Measurements from ENCODE around the gene ANKLE2. TPM values are rescaled to one million over a fixed set of nuclear protein-coding genes. Genes with fewer than 3 reads are reported as not detected.
"Not testable (repeated sequence)": the region's sequence is repeated elsewhere in the genome, so short reads cannot be mapped to it uniquely, and the experiment has no call there.

Gene ANKLE2
- total RNA-seq, 1 donor from 2014 or later: 97.9 TPM

GRCh38 chr12:132777614-132778013 lies 16.0 kb upstream of the ANKLE2 start:
- intact Hi-C loops (cut with micrococcal nuclease): no loop called here

DNA sequence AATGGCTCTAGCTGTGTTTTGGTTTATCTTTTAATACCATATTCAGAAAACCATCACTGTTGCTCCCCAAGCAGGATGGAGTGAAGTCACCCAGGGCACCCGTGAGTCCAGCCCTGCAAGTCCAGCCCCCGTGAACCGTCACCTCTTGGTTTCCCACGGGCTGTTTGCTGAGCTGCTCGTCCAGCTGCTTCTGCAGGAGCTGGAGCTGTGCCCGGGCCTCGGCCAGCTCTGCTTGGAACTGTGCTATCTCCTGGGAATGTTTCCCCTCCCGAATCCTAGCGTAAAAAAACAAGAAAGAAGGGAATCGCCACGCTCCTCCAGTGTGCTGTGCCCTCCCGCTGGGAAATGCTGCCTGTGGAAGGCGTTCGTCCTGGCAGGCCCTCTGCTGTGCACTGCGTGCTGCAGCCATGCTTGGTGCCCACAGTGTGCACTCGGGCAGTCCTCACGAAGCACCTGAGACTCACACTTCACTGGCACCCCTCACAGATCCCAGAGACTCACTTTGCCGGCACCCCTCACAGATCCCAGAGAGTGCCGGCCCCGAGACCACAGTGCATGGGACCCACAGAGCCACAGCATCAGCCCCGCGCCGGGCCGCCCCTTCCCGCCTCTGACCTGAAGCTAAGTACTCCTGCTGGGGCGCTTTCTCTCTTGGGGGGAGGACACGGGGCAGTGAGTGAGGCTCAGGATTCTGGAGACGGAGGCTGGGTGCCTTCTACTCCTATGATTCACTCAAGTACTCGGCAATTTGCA lies 15.4 kb upstream of the ANKLE2 start:
- intact Hi-C loops (cut with micrococcal nuclease): no loop called here

DNA sequence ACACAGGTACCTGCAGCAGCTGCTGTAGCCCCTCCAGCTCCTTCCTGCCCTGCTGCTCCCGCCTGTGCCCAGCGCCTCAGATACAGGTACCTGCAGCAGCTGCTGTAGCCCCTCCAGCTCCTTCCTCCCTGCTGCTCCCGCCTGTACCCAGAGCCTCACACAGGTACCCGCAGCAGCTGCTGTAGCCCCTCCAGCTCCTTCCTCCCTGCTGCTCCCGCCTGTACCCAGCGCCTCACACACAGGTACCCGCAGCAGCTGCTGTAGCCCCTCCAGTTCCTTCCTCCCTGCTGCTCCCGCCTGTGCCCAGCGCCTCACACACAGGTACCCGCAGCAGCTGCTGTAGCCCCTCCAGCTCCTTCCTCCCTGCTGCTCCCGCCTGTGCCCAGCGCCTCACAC lies 14.6 kb upstream of the ANKLE2 start:
- intact Hi-C loops (cut with micrococcal nuclease): not testable (repeated sequence)

- intact Hi-C loops (cut with micrococcal nuclease): no loop called here
These were observed 14.0 kb upstream of the ANKLE2 start for GRCh38 chr12:132775502-132776229.

DNA sequence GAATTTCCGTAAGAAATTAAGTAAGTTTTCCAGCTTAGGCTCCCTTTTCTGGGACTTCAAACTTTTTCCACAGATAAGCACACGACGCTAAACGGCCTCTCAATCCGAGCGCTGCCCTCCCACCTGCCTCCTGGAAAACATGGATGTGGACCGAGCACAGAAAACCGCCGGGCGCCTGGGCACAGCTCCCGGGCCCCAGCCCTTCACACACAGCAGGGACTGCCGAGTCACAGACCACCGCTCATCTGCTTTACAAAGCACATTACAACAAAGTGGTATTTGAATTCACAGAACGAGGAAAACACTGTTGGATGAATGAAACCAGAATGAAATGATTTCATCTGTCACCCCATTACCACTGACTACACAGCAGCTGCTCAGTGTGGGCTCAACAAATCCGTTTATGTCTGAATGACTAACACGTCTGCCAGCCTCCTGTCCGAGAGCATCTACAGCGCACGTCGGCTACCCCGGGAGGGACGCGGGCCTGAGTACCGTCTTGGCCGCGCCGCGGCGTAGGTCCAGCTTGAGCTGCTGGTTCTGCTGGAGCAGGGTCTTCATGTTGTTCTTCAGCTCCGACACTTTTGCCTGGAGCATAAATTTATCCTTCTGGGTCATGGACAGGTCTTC lies 13.1 kb upstream of the ANKLE2 start:
- intact Hi-C loops (cut with micrococcal nuclease): no loop called here

DNA sequence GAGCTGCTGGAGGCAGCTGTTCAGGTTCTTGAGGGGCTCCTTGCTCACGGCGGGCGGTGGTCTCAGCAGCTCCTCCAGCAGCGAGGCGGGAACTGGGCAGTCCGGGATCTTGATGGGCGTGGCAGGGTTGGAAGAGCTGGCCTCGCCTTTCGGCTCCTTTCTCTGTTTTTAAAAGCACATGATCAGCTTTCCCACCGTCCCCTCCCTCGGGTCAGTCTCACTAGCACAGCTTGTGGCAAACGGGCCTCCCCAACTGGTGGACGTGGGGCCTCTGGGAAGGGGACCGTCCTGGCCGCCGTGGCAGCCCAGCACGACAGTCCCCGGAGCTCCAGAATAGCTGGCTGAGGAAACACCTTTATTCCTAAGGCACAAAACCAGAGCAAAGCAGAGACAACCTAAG lies 12.5 kb upstream of the ANKLE2 start:
- intact Hi-C loops (cut with micrococcal nuclease): no loop called here

DNA sequence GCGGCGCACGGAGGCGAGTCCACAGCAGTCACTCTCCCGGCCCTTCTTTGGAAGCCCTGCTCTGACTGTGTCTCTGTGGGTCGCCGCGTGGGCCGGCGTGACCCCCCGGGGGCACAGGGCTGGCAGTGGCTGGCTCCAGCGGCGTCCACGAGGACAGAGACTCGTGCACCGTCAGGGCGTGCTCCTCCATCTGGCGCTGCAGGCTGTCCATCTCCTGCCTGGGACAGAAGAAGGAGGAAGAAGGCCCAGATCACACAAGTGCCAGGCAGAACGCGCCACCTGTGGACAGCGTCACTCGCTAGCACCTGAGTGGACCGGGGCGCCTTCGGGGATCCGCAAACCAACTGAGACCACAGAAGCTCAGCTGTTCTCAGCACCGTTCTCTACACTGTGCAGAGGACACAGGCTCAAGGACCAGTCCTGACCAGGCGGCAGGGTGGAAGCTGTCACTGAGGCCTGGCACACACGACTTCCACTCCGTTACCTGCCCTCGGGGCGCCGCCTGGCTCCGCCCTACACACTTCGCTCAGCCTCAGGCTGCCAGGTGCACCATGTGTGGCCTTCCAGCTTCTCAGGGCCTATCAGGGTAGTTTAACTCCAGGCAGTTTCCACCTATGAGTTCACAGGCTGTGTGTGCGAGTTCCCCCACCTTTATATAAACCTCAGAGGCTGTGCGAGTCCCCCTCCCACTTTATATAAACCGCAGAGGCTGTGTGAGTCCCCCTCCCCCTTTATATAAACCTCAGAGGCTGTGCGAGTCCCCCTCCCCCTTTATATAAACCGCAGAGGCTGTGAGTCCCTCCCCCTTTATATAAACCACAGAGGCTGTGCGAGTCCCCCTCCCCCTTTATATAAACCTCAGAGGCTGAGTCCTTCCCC lies 11.7 kb upstream of the ANKLE2 start:
- intact Hi-C loops (cut with micrococcal nuclease): no loop called here

DNA sequence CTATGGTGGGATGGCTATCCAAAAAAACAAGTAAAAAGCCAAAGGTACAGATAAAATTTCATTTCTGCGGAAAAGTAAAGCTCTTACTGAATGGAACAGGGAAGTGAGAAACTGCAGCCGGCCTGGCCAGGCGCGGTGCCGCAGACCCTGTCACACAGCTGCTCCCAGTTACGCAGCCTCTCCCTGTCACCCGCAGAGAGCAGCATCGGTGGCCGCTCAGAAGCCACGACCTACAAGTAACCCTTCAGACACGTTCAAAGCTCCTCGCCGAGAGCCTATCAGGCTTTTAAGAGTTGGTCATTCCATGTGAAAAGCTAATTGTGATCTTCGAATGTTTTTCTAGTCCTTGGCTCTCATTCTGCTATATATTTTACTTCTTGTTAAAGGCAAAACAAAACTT lies 11.0 kb upstream of the ANKLE2 start:
- intact Hi-C loops (cut with micrococcal nuclease): no loop called here

- intact Hi-C loops (cut with micrococcal nuclease): no loop called here
These were observed 9.7 kb upstream of the ANKLE2 start for GRCh38 chr12:132771126-132771838.

DNA sequence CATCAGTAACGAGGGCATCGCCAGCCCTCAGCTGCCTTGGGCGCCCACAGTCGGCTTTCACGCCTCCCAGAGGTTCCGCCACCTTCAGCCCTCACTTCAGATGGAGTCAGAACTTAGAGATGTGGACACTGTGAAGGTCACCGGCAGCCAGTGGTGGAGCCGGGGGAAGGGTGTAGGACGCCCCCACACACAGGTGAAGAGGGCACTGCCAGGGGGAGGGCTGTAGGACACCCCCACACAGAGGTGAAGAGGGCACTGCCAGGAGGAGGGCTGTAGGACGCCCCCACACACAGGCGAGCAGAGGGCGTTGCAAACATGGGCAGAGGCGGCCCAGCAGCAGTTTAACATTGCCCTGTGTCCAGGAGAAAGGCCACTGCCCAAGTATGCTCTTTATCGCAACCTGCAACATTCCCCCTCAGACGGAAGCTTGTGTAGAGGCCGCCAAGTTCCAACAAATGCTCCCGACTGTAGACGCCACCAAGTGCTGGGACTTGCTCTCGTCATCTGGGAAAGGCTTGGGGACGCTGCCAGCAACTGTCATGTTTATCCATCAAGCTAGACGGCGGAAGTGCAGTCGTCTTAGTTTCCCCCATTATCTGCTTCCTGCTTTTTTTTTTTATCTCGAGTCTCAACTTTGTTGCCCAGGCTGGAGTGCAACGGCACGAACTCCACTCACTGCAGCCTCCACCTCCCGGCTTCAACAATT lies 4.9 kb upstream of the ANKLE2 start:
- intact Hi-C loops (cut with micrococcal nuclease): no loop called here

DNA sequence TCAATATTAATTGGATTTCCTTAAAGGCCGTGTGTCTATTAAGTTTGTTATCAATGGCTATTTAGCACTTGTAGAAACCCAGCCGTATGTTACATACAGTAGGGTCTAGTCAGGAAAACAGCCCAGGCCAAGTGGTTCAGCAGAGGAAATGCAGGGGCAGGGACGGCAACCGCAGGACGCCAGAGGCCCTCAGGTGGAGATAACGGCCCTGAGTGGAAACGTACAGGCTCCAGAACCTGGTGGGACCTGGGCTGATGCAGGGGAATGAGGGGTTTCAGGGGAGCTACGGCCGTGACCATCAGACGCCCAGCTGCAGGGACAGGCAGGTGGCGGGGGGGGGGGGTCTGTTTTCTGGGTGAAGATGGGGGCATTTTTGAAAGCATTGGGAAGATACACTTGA lies 3.7 kb upstream of the ANKLE2 start:
- intact Hi-C loops (cut with micrococcal nuclease): no loop called here

- intact Hi-C loops (cut with micrococcal nuclease): loop anchor here (5.0 kb wide), 2 partner anchors 63 to 368 kb away; partner anchors contain the start of genes GOLGA3, ZNF10 and ZNF891
These were observed 2.6 kb upstream of the ANKLE2 start for GRCh38 chr12:132764231-132764630.

GRCh38 chr12:132761921-132762583 lies 420 bp upstream of the ANKLE2 start:
- intact Hi-C loops (cut with micrococcal nuclease): loop anchor here (1.0 to 5.0 kb wide), 6 partner anchors 52 to 370 kb away; partner anchors contain the start of genes CHFR, GOLGA3, PGAM5 and POLE

DNA sequence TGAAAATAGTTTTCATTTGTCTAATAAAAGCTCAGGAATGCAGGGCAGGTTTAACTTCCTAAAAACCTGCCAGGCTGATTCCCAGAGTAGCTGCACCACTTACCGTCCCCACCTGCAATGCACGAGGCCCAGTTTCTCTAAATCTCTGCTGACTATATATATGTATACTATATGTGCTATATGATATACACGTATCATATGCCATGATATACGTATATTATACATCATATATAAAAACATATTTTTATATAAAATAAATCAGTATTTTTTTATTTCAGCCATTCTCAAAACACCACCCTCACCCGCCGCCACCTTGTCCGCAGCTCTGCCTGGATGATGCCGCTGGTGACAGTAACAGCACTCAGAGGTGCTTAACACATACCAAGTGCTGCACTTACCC lies 2.3 kb downstream of the ANKLE2 start:
- intact Hi-C loops (cut with micrococcal nuclease): no loop called here

DNA sequence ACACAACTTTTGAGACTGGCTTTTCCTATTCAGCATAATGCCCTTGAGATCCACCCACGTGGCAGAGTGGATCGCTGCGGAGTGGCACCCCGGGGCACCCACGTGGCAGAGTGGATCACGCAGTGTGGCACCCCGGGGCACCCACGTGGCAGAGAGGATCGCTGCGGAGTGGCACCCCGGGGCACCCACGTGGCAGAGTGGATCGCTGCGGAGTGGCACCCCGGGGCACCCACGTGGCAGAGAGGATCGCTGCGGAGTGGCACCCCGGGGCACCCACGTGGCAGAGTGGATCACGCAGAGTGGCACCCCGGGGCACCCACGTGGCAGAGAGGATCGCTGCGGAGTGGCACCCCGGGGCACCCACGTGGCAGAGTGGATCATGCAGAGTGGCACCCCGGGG lies 2.8 kb downstream of the ANKLE2 start:
- intact Hi-C loops (cut with micrococcal nuclease): not testable (repeated sequence)

GRCh38 chr12:132754160-132754932 lies 7.3 kb downstream of the ANKLE2 start:
- intact Hi-C loops (cut with micrococcal nuclease): no loop called here

GRCh38 chr12:132753670-132754069 lies 8.0 kb downstream of the ANKLE2 start:
- intact Hi-C loops (cut with micrococcal nuclease): not testable (repeated sequence)

DNA sequence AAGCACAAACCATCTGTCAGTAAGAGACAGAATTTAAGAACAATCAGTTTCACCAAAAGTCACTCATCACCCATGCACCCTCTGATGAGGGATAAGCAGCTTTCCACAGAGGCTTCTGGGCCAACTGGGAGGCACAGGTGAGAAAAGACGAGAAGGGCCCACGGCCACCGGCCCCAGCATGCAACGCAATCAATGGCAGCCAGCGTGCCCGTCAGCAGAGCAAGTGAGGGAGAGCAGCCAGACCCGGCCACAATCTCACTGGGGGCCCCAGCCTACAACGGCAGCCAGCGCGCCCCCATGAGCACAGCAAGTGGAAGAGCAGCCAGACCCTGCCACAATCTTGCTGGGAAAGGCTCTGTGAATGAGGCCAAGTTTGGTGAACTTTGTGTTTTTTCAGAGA lies 13.3 kb downstream of the ANKLE2 start:
- intact Hi-C loops (cut with micrococcal nuclease): no loop called here

DNA sequence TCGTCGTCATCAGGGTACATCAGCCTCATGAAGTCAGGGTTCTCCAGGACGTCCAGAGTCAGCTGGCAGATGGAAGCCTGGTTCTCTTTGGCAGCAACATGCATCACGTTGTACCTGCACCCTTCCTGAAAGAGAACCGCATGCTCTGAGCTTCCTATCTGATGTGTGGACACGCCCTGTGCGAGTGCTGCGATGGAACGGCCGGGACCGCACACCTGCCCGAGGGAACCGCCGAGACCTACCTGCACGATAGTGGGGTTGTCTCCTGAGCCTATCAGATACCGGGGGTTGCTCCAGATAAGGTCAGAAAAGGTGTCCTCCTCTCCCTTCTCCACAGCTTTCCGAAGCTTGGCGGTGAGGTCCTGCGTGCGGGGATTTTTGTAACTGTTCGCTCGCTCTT lies 13.7 kb downstream of the ANKLE2 start:
- intact Hi-C loops (cut with micrococcal nuclease): no loop called here

Data from T-helper 2 cell treated with Interferon-gamma antibody and Interleukin-4, amounts not matched to agents 100 ng/mL and 5 ng/mL, for 36 hours (primary cell).